Fibroblast of skin of right quadriceps (primary cell): ENCODE data around the gene ETFA.
A peak's percentile ranks its signal among the peaks of the same experiment; 100 is the strongest.

ENCODE experiments used
- DNase-seq: peaks from one replicate; pipeline ENCODE4 v3.0.0-alpha.2; 2013

Gene ETFA

DNA sequence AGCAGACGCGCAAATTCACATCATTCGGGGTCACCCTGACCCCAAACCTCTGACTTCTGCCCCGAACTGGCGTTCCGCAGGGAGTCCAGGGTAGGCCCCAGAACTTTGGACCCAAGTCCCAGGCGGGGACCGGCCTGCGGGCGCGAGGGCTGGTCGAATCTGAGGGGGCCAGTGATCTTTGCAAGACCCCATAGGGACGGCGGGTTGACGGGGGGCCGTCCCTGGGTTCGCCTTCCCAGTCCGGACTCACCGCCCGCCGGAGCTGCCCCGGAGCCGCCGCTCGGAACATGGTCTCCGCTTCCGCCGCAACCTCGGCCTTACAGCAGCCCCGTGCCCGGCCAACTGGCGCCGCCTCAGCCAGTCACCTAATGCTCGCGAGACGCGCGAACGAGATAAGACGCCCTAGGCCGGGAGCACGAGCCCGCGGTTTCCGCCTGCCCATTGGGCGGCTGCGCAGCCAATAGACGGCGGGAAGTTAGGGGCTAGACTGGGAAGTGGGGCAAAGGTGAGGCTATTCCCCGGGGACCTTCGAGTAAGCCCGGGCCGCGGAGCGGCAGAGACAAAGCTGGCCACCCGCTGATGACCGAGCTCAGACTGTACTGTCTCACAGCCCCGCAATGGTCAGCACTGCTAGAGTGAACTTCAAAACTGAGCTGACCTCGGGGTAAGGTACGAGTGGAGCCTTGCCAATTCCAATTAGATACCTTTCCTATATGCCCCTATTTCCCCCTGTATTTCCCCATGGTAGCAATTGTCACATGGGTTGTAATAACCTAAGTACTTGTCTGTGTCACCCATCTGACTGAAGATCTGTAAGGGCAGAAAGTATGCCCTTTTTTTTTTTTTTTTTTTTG lies at the start of gene ETFA:
Gene ETFA, minus strand, starts transcription at position 370 of the 854 bp plus-strand sequence. Its CDS starts 81 bp downstream, at position 289.
- peak; percentile 97 for DNase-seq

- DNase-seq: no peak
Measured at GRCh38 chr15:76360416-76360815, 49.1 kb upstream of the ETFA start.

DNA sequence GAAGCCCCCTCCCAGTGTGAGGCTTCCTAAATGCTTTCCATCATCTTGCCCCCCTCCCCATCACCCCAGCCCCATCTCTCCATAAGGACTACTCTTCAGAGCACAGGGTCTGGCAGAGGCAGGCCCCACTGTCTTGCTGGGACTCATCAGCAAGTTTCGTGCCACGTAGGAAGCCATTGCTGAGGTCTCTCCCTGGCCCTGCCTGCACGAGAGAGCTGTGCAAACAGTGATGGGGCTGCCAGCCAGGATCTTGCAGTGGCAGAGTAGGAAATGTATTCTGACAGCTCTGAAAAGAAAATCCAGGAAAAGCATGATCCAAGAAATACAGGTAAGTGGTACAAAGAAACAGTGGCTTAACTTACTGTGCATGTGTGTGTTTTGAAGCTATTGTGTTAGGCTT lies 47.9 kb upstream of the ETFA start:
- DNase-seq: no peak

DNA sequence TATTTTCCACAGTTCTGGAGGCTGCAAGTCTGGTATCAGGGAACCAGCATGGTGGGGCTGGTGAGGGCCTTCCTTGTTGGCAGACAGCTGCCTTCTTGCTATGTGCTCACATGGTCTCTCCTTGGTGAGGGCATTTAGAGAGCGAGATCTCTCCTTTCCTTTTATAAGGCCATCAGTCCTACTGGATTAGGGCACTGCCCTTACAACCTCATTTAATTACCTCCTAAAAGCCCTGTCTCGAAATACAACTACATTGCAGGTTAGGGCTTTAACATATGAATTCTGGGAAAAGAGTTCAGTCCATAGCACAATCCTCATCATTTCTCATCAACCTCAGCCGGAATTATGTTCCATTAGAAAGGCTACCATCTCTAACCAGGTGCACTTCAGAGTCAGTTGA lies 47.2 kb upstream of the ETFA start:
- DNase-seq: no peak

GRCh38 chr15:76354823-76355440 lies 43.7 kb upstream of the ETFA start:
- DNase-seq: no peak

- DNase-seq: no peak
Measured at GRCh38 chr15:76353903-76354302, 42.6 kb upstream of the ETFA start.

- DNase-seq: no peak
Measured at GRCh38 chr15:76353023-76353577, 41.8 kb upstream of the ETFA start.

- DNase-seq: no peak
Measured at GRCh38 chr15:76349301-76350070, 38.2 kb upstream of the ETFA start.

GRCh38 chr15:76347482-76348055 lies 36.3 kb upstream of the ETFA start:
- DNase-seq: no peak

GRCh38 chr15:76346669-76347481 lies 35.6 kb upstream of the ETFA start:
- peak; percentile 42 for DNase-seq

DNA sequence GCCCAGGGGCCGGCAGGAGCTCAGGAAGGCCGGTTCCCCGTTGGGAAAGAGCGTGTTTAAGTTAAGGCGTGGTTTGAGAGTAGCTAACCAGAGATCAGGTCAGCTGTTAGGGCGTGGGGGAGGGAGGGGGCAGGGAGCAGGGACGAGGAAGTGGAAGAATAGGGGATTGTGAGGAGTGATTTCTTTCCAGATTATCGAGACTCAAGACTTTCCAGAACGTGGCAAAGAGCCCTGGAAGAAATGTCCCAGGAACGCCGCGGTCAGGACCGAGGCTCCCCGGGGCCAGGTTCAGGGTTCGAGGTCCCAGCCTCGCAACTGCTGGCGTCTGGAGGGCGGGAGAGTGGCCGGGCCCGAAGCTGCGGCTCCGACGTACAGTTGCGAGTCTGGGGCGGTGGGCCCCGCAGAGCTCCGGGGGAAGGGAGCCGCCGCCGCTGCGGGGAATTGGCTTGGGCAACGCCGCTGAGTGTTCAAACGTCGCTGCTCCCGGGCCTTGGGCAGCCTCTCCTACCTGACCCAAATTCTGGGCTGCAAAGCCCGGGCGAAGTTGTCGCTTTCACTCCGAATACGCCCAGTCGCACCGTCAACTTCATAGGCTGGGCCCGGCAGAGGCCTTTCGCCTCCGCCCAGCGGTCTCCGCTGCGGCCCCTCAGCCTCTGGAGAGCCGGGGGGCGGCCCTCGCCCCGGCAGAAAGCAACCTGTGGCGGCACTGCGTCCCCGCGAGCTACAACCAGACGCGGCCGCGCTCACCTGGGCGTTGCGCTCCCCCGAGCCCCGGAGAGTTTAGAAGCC lies 34.8 kb upstream of the ETFA start:
- DNase-seq: no peak

DNA sequence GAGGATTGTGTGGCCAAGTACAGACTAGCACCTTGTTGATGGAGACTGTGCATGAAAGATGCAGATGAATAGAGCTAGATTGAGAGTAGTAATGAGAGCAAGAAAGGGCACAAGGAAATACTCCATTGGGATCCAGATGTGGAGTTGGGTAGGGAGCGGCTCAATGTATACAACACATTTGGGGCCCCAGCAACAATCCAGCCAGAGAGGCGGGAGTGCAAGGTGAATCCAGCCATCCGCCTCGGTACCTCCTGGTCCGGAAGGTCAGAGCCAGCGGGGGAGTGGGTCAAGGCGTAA lies 34.3 kb upstream of the ETFA start:
- DNase-seq: no peak

- DNase-seq: no peak
Measured at GRCh38 chr15:76344893-76345582, 33.8 kb upstream of the ETFA start.

DNA sequence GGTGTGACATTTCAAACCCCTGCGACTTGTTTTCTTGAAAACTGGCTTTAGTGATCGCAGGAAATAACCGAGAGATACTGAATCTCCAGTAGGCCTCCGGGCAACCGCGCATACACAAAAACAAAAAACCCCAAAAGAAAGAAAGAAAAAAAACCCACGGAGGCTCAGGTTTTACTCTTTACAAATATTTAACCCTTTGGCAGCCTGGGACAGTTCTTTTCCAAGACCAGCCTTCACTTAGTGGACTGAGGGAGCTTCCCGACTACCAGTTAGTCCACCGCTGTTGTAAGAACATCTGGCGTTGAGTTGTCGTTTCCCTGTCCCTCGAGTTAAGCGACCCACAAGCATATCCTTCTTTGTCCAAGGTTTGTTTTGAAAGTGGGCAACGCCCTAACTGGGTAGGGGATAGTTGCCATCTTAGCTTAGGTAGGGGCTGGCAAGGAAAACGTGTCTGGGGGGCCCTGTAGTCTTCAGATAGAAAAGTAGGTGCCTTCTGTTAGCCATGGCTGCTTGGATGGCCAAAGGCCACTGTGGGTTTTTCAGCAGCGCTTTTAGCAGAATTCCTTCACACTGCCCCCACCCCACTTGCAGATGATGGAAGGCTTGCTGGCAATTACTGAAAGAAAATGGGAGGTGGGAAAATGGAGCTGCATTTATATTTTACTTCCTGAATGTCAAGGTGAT lies 32.2 kb upstream of the ETFA start:
- no peak for DNase-seq

DNA sequence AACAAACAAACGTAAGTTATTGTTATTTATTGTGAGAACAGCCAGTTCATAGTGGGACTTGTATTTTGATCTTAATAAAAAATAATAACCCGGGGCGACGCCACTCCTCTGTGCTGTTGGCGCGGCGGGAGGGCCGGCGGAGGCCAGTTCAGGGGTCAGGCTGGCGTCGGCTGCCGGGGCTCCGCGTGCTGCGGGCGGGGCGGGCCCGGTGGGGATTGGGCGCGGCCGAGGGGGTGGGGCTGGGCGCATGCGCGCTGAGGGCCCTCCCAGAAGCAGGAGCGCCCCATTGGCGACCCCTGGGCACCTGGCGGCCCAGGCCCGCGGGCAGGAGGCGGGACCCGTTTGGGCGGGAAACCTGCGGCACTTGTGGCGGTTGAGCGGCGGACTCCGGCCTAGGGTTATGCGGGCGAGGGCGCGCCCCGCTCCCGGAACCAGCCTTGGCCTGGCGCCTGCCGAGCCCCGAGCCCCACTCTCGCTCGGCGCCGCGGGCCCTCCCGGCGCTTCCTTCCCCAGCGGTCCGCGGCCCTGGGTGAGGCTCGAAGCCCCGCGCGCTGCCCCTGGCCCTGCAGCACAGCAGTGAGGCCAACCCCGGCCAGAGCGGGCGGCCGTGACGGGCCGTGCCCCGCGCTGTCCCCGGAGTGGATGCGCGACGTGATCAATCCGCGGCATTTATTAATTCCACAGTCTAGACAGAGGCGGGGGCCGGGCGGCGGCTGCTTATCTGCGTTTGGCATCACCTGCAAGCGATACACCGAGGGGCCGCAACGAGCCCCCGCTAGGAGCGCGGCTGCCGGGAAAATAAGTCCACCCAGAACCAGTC lies 31.3 kb upstream of the ETFA start:
- no peak for DNase-seq

DNA sequence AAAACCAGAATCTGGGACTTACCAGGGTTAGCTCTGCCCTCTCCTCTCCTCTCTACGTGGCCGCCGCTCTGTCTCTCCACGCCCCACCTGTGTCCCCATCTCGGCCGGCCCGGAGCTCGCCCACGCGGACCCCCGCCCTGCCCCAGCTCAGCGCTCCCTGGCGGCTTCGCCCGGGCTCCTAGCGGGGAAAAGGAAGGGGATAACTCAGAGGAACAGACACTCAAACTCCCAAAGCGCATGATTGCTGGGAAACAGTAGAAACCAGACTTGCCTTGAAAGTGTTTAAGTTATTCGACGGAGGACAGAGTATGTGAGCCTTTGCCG lies 30.8 kb upstream of the ETFA start:
- no peak for DNase-seq

GRCh38 chr15:76341366-76342057 lies 30.2 kb upstream of the ETFA start:
- no peak for DNase-seq

- DNase-seq: no peak
Measured at GRCh38 chr15:76340803-76341365, 29.6 kb upstream of the ETFA start.
